GM21360 (cell line): Measurements from ENCODE around the gene SLC25A51.
A peak's percentile ranks its signal among the peaks of the same experiment; 100 is the strongest.

Experiments used
- ATAC-seq: cut with Tn5 transposase; IDR thresholded peaks from one replicate; pipeline ENCODE4 v1.9.1; 2021; ENCODE audit warnings: mild to moderate bottlenecking, moderate library complexity; ENCODE audit not compliant: unreplicated experiment

The SLC25A51 gene, protein sequence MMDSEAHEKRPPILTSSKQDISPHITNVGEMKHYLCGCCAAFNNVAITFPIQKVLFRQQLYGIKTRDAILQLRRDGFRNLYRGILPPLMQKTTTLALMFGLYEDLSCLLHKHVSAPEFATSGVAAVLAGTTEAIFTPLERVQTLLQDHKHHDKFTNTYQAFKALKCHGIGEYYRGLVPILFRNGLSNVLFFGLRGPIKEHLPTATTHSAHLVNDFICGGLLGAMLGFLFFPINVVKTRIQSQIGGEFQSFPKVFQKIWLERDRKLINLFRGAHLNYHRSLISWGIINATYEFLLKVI

GRCh38 chr9:37903647-37904444 is at the start of gene SLC25A51:
SLC25A51 (minus strand) TSS chr9:37904127; CDS start chr9:37888550, 15,577 bp downstream.
- ATAC-seq, result peak; percentile 84

DNA sequence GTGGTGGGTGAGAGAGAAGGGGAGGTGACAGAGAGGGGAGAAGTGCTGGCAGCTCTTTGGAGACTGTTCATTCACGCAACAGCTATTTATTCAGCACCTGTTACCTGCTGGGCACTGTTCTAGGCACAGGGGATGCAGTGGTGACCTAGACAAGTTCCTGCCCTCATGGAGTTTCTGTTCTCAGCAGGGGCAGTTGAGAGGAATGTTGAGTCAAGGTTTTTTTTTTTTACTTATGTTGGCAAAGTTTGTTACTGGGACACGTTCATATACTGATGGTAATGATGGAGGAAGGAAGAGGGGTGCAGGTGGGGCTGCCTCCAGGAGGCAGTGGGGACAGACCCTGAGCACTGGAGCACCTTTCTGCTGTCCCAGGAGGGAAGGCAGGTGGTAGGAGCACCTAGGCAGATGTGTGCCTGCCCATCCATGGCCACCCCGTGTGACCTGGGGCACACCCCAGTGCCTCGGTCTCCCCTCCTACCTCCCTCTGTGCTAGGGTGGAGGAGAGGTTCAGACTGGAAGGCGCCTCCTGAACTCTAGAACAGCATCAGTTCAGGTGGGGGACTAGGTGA is 49.4 kb upstream of the SLC25A51 start:
- ATAC-seq, result no peak

DNA sequence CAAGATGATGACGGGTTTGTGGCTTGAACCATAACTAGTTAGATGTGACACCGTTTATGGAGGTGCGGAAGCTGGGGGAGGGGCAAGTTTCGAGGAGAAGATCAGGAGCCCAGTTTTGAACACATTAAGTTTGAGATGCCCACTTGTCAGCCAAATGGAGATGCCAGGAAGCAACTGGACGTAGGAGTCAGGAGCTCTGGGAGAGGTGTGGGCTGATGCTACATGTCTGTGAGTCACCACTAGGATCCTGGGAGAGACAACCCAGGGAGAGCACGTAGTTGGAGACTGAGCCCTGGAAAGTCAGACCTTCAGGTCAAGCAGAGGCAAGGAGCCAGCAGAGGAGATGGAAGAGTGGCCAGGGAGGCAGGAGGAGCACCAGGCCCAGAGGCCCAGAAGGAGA is 48.8 kb upstream of the SLC25A51 start:
- ATAC-seq, result no peak

- ATAC-seq, result no peak
Observed at GRCh38 chr9:37951671-37952449, 47.9 kb upstream of the SLC25A51 start.

GRCh38 chr9:37950561-37950960 is 46.6 kb upstream of the SLC25A51 start:
- ATAC-seq, result no peak

GRCh38 chr9:37949576-37949975 is 45.6 kb upstream of the SLC25A51 start:
- no peak for ATAC-seq

DNA sequence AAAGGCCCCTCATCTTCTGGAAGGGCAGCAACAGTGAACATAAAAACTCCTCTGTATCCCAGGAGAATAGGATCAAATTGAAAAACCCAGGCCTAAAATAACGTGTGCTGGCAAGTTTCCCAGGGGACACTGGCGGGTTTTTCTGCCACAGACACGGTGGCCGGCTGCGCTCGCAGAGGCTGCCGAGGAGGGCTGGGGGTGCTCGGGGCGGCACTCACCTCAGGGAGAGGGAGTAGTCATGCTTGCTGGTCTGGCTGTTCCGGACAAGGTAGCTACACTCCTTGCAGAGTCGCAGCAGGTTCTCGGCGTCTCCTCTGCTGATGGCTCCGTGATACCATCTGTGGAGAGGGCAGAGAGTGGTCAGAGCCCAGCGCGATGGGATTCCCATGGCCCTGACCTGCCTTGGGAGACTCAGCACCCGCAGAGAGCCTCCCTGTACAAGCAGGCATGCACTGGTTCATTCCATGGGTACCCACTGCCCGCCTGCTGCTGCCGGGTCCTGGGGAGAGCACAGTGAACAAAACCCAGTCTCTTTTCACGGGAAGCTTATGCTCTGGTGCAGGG is 44.6 kb upstream of the SLC25A51 start:
- no peak for ATAC-seq

- no peak for ATAC-seq
Observed at GRCh38 chr9:37947977-37948376, 44.0 kb upstream of the SLC25A51 start.

DNA sequence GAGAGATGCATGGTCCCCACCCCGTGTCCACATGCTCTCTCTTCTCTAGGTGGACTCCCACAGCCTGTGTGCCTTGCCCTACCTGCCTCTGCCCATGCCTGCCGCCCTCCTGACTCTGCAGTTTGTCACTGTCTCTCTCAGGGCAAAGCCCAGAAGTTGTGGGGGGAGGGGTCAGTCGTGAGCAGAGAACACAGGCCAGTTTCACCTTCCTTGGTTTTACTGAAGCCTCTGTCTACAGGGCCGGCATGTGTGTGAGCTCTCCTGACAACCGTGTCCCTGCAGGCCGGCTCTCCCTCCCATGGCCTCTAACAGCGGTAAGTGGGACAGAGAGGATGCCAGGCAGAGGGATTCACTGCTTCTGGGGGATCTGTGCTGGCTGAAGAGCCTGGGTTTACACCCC is 43.5 kb upstream of the SLC25A51 start:
- ATAC-seq, result no peak

- no peak for ATAC-seq
Observed at GRCh38 chr9:37946971-37947370, 43.0 kb upstream of the SLC25A51 start.

DNA sequence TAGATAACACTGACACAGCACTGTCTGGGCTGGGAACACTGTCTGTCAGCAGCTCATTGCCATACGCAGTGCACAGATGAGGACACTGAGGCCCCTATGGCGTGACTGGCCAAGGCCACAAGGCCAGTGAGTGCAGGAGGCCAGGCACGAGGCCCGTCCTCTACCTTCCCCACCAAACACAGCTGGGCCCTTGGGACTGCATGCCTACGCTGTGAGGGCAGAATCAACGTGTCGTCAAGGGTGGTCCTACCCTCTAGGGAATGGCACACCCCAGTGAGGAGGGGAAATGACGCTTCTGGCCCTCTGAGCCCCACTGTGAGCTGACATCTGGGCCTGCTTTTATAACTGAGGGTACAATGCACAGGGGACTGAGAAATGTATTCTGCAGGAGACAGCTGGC is 42.1 kb upstream of the SLC25A51 start:
- no peak for ATAC-seq

- no peak for ATAC-seq
Observed at GRCh38 chr9:37944671-37945481, 40.9 kb upstream of the SLC25A51 start.

- no peak for ATAC-seq
Observed at GRCh38 chr9:37944266-37944650, 40.3 kb upstream of the SLC25A51 start.

GRCh38 chr9:37943345-37944265 is 39.7 kb upstream of the SLC25A51 start:
- no peak for ATAC-seq

GRCh38 chr9:37942621-37943344 is 38.9 kb upstream of the SLC25A51 start:
- no peak for ATAC-seq

- ATAC-seq, result no peak
Observed at GRCh38 chr9:37941253-37941652, 37.3 kb upstream of the SLC25A51 start.

DNA sequence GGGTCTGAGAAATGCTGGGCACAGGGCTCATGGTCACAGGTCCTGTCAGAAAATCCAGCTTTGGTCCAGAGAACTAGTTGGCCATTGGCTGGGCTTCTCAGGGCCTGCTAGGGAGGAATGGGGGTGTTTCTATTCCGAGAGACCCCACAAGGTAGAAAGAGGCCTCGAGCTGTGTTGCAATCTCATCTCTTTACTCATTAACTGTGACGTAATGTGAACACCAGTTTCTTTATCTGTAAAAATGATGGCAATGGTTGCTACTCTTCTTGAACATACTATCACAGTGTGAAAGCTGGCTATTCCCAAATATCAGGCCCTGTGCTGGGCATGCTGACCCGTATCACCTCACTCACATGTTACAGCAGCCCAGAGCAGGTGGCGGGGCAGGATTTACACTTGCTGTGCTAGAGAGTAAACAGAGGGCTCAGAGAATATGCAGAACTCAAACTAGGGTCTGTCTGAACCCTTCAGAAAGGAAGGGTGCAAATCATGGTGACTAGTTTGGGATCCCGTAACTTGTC is 35.7 kb upstream of the SLC25A51 start:
- ATAC-seq, result no peak
